ENCODE data around the gene ZC3H10.

- TF ChIP-seq CTCF (conservative IDR thresholded peaks at IDR 0.05; ENCODE audit: low read length): no peak
- no peak for TF ChIP-seq EZH2phosphoT487 (IDR thresholded peaks at IDR 0.05; ENCODE audit: borderline replicate concordance, low read depth, low read length)
These were observed 10.0 kb downstream of the ZC3H10 start, which contains the start of gene ESYT1 for GRCh38 chr12:56127888-56128669.

All from OCI-LY7 (cell line).